SK-N-SH treated with all-trans-retinoic acid at 6 μM for 48 hours (cell line): ENCODE measurements around the gene FOXL1.

Experiments
- BACH2 ChIP-seq: fragments of 250-450 bp; sonication (Bioruptor Pico); IDR thresholded peaks from 2 replicates; pipeline ENCODE4 v1.9.0; 2021; ENCODE audit warnings: mild to moderate bottlenecking, borderline replicate concordance
- OSR1 ChIP-seq: fragments of 250-450 bp; sonication (Bioruptor Pico); IDR thresholded peaks from 2 replicates; pipeline ENCODE4 v1.8.0; 2022; ENCODE audit warnings: moderate library complexity, mild to moderate bottlenecking, inconsistent platforms
- PPARA ChIP-seq: fragments of 250-450 bp; sonication (Bioruptor Pico); IDR thresholded peaks from 2 replicates; pipeline ENCODE4 v1.5.0; 2020; ENCODE audit warnings: mild to moderate bottlenecking, borderline replicate concordance
- RARB ChIP-seq: fragments of 250-450 bp; sonication (Bioruptor Pico); IDR thresholded peaks from 2 replicates; pipeline ENCODE4 v1.8.0; 2021; ENCODE audit warnings: mild to moderate bottlenecking, moderate library complexity
- SNAI2 ChIP-seq: fragments of 250-450 bp; sonication (Bioruptor Pico); IDR thresholded peaks from 2 replicates; pipeline ENCODE4 v1.5.0; 2020; ENCODE audit warnings: mild to moderate bottlenecking, moderate library complexity
- TCF4 ChIP-seq: fragments of 250-450 bp; sonication (Bioruptor Pico); IDR thresholded peaks from 2 replicates; pipeline ENCODE4 v1.8.0; 2021; ENCODE audit warnings: mild to moderate bottlenecking, moderate library complexity, borderline replicate concordance
- ZC3H10 ChIP-seq: fragments of 250-450 bp; sonication (Bioruptor Pico); IDR thresholded peaks from 2 replicates; pipeline ENCODE4 v1.5.1; 2021; ENCODE audit warnings: mild to moderate bottlenecking, moderate library complexity
- ZFP30 ChIP-seq: fragments of 450-650 bp; formaldehyde crosslinking; IDR thresholded peaks from 2 replicates; pipeline ENCODE4 v1.5.0; 2022; ENCODE audit warnings: mild to moderate bottlenecking, moderate library complexity
- ZNF70 ChIP-seq: fragments of 450-650 bp; formaldehyde crosslinking; IDR thresholded peaks from 2 replicates; pipeline ENCODE4 v1.5.0; 2020; ENCODE audit warnings: mild to moderate bottlenecking, moderate library complexity
- ZNF8 ChIP-seq: fragments of 450-650 bp; formaldehyde crosslinking; IDR thresholded peaks from 2 replicates; pipeline ENCODE4 v1.5.0; 2020; ENCODE audit warnings: mild to moderate bottlenecking, moderate library complexity
- TF ChIP-seq, protein P1 (sequence below): fragments of 250-450 bp; sonication (Bioruptor Pico); IDR thresholded peaks from 2 replicates; pipeline ENCODE4 v1.5.1; 2021; ENCODE audit warnings: mild to moderate bottlenecking, moderate library complexity
- TF ChIP-seq, protein P2 (sequence below): fragments of 250-450 bp; sonication (Bioruptor Pico); IDR thresholded peaks from 2 replicates; pipeline ENCODE4 v1.8.0; 2020; ENCODE audit warnings: mild to moderate bottlenecking, moderate library complexity, borderline replicate concordance
- TF ChIP-seq, protein P3 (sequence below): fragments of 250-450 bp; sonication (Bioruptor Pico); IDR thresholded peaks from 2 replicates; pipeline ENCODE4 v1.5.0; 2020; ENCODE audit warnings: mild to moderate bottlenecking, moderate library complexity

DNA sequence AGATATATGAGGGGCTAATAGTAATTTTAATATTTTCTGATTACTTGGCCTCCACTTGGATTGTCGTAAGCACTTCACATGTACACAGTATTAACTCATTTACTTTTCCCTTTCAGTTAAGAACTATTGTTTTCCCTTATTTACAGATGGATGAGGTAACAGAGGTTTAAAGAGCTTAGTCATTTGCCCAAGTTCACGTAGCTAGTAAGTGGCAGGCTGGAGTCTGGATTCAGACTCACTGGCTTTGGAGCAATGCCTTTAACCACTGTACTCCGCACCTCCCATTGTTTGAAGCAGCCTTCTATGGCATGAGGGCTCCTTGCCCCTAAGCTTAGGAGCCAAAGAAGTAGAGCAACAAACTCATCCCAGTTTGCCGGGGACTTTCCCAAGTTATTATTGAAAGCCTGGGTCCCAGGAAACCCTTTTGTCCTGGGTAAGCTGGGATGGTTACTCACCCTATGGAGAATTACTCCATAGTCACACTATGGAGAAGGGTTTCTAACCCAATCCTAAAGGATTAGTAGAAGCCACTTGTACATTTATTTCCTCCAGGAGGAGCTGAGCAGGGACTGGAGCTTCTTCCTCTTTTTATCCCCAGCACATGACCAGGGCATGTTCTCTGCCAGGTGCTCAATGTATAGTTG lies 12.3 kb downstream of the FOXL1 start:
- TF ChIP-seq TCF4 (CRISPR knock-in tag) (no peak), OSR1 (CRISPR knock-in tag) (no peak), ZC3H10 (CRISPR knock-in tag) (no peak), RARB (CRISPR knock-in tag) (no peak), PPARA (no peak), SNAI2 (CRISPR knock-in tag) (no peak), ZNF8 (CRISPR knock-in tag) (no peak), ZFP30 (CRISPR knock-in tag) (no peak), BACH2 (CRISPR knock-in tag) (no peak), ZNF70 (CRISPR knock-in tag) (no peak)
- TF ChIP-seq, protein P1, sequence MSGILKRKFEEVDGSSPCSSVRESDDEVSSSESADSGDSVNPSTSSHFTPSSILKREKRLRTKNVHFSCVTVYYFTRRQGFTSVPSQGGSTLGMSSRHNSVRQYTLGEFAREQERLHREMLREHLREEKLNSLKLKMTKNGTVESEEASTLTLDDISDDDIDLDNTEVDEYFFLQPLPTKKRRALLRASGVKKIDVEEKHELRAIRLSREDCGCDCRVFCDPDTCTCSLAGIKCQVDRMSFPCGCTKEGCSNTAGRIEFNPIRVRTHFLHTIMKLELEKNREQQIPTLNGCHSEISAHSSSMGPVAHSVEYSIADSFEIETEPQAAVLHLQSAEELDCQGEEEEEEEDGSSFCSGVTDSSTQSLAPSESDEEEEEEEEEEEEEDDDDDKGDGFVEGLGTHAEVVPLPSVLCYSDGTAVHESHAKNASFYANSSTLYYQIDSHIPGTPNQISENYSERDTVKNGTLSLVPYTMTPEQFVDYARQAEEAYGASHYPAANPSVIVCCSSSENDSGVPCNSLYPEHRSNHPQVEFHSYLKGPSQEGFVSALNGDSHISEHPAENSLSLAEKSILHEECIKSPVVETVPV (CRISPR knock-in tag) = no peak
- TF ChIP-seq, protein P2, sequence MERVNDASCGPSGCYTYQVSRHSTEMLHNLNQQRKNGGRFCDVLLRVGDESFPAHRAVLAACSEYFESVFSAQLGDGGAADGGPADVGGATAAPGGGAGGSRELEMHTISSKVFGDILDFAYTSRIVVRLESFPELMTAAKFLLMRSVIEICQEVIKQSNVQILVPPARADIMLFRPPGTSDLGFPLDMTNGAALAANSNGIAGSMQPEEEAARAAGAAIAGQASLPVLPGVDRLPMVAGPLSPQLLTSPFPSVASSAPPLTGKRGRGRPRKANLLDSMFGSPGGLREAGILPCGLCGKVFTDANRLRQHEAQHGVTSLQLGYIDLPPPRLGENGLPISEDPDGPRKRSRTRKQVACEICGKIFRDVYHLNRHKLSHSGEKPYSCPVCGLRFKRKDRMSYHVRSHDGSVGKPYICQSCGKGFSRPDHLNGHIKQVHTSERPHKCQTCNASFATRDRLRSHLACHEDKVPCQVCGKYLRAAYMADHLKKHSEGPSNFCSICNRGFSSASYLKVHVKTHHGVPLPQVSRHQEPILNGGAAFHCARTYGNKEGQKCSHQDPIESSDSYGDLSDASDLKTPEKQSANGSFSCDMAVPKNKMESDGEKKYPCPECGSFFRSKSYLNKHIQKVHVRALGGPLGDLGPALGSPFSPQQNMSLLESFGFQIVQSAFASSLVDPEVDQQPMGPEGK (CRISPR knock-in tag) = no peak
- TF ChIP-seq, protein P3, sequence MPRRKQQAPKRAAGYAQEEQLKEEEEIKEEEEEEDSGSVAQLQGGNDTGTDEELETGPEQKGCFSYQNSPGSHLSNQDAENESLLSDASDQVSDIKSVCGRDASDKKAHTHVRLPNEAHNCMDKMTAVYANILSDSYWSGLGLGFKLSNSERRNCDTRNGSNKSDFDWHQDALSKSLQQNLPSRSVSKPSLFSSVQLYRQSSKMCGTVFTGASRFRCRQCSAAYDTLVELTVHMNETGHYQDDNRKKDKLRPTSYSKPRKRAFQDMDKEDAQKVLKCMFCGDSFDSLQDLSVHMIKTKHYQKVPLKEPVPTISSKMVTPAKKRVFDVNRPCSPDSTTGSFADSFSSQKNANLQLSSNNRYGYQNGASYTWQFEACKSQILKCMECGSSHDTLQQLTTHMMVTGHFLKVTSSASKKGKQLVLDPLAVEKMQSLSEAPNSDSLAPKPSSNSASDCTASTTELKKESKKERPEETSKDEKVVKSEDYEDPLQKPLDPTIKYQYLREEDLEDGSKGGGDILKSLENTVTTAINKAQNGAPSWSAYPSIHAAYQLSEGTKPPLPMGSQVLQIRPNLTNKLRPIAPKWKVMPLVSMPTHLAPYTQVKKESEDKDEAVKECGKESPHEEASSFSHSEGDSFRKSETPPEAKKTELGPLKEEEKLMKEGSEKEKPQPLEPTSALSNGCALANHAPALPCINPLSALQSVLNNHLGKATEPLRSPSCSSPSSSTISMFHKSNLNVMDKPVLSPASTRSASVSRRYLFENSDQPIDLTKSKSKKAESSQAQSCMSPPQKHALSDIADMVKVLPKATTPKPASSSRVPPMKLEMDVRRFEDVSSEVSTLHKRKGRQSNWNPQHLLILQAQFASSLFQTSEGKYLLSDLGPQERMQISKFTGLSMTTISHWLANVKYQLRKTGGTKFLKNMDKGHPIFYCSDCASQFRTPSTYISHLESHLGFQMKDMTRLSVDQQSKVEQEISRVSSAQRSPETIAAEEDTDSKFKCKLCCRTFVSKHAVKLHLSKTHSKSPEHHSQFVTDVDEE (CRISPR knock-in tag) = no peak
